Endothelial cell of umbilical vein (primary cell): Measurements from ENCODE around the gene EP400. TPM values are rescaled to one million over a fixed set of nuclear protein-coding genes. Genes with fewer than 3 reads are reported as not detected.

Experiments used
- BruUV-seq: library from RNA; stranded (reverse); fragments of 400-500 nt; replicated peaks from 2 replicates; lab custom pipeline; 2021; lab: Mats Ljungman, UMichigan
- CTCF ChIA-PET: fragments of 300-600, 350-600 bp; sonication (Branson Sonifier 250); formaldehyde crosslinking; loops from one replicate; lab custom pipeline; 2021; ENCODE audit warnings: antibody characterized with exemption, inconsistent platforms; lab: Charles Lee
- POLR2A ChIA-PET: fragments of 300-600, 350-600 bp; sonication (Branson Sonifier 250); formaldehyde crosslinking; loops from one replicate; lab custom pipeline; 2021; ENCODE audit warnings: antibody characterized with exemption, inconsistent platforms; lab: Charles Lee
- DNase-seq: peaks from one replicate; pipeline ENCODE4 v3.0.0-alpha.2; 2011; ENCODE audit warnings: low read depth, low spot score
- FAIRE-seq: peaks from 2 replicates; lab custom pipeline; 2011; peaks lifted over from hg19 to GRCh38; lab: Jason Lieb, UNC
- H2AFZ ChIP-seq: 2 replicates; pipeline ENCODE4 v1.6.0; 2012; ENCODE audit warnings: low read depth, low read length, control low read depth, inconsistent platforms
- H3K27ac ChIP-seq: 2 replicates; pipeline ENCODE4 v1.5.1; 2011; ENCODE audit warnings: low read depth, mild to moderate bottlenecking, control low read depth, low read length, moderate library complexity; ENCODE audit not compliant: insufficient read depth
- H3K27me3 ChIP-seq, 2 experiments: 2 replicates each; pipeline versions ENCODE4 v1.6.0 to v1.6.1; 2011; ENCODE audit warnings: low read length in 2 of 2, mixed read lengths in 1 of 2; ENCODE audit not compliant: control insufficient read depth in 2 of 2, insufficient read depth in 2 of 2
- H3K36me3 ChIP-seq, 2 experiments: 2 replicates in 1 of 2; 3 replicates in 1 of 2; pipeline ENCODE4 v1.5.1; 2011; ENCODE audit warnings: low read length in 2 of 2, mild to moderate bottlenecking in 1 of 2, moderate library complexity in 1 of 2; ENCODE audit not compliant: control insufficient read depth in 2 of 2, insufficient read depth in 2 of 2; ENCODE audit errors: extremely low read depth in 1 of 2
- H3K4me1 ChIP-seq: 3 replicates; pipeline ENCODE4 v1.5.1; 2011; ENCODE audit warnings: mild to moderate bottlenecking, low read length; ENCODE audit not compliant: control insufficient read depth, insufficient read depth; ENCODE audit errors: extremely low read depth
- H3K4me2 ChIP-seq: 2 replicates; pipeline ENCODE4 v1.6.1; 2011; ENCODE audit warnings: low read length, control low read depth, mixed read lengths; ENCODE audit not compliant: insufficient read depth
- H3K4me3 ChIP-seq, 3 experiments: fragments of 200-600 bp in 1 of 3; sonication (generic), shearing (Covaris generic) in 1 of 3; replicated peaks in 1 of 3; 2 replicates each; pipeline ENCODE4 v1.5.1; 2011 to 2016; ENCODE audit warnings: control low read depth in 3 of 3, low read length in 3 of 3, mild to moderate bottlenecking in 2 of 3, inconsistent platforms in 1 of 3, low read depth in 1 of 3, moderate library complexity in 1 of 3; ENCODE audit not compliant: insufficient read depth in 1 of 3
- H3K79me2 ChIP-seq: 2 replicates; pipeline ENCODE4 v1.6.0; 2012; ENCODE audit warnings: low read length, inconsistent platforms; ENCODE audit not compliant: control insufficient read depth, insufficient read depth
- H3K9ac ChIP-seq: replicated peaks from 2 replicates; pipeline ENCODE3; 2011; ENCODE audit warnings: low read length, control low read depth; ENCODE audit not compliant: insufficient read depth; ENCODE audit errors: extremely low read depth
- H3K9me1 ChIP-seq: replicated peaks from 3 replicates; pipeline ENCODE4 v1.6.0; 2011; ENCODE audit warnings: mild to moderate bottlenecking, low read length; ENCODE audit not compliant: control insufficient read depth, insufficient read depth; ENCODE audit errors: extremely low read depth
- H3K9me3 ChIP-seq: replicated peaks from 2 replicates; pipeline ENCODE4 v1.5.1; 2012; ENCODE audit warnings: low read length, inconsistent platforms; ENCODE audit not compliant: control insufficient read depth, insufficient read depth
- H4K20me1 ChIP-seq: replicated peaks from 2 replicates; pipeline ENCODE3; 2011; ENCODE audit warnings: mild to moderate bottlenecking, low read length; ENCODE audit not compliant: control insufficient read depth, insufficient read depth; ENCODE audit errors: extremely low read depth
- EZH2 ChIP-seq: IDR thresholded peaks from 2 replicates; pipeline ENCODE4 v1.6.1; 2012; ENCODE audit warnings: borderline replicate concordance, low read depth, mild to moderate bottlenecking, moderate library complexity, low read length, inconsistent platforms; ENCODE audit not compliant: severe bottlenecking
- FOS ChIP-seq: IDR thresholded peaks from 2 replicates; pipeline ENCODE4 v1.6.1; 2011; ENCODE audit warnings: mild to moderate bottlenecking, low read length, moderate library complexity, borderline replicate concordance; ENCODE audit not compliant: insufficient read depth
- GATA2 ChIP-seq: IDR thresholded peaks from 2 replicates; pipeline ENCODE4 v1.7.0; 2011; ENCODE audit warnings: low read depth, mild to moderate bottlenecking, moderate library complexity, mixed read lengths, low read length; ENCODE audit not compliant: insufficient read length, insufficient read depth
- JUN ChIP-seq: IDR thresholded peaks from 2 replicates; pipeline ENCODE4 v1.6.1; 2011; ENCODE audit warnings: borderline replicate concordance, low read depth; ENCODE audit not compliant: insufficient read length, insufficient read depth
- MYC ChIP-seq: IDR thresholded peaks from one replicate; pipeline ENCODE4 v1.6.1; 2011; ENCODE audit warnings: mild to moderate bottlenecking, low read depth, low read length
- POLR2A ChIP-seq: IDR thresholded peaks from 2 replicates; pipeline ENCODE4 v1.6.1; 2012; ENCODE audit warnings: low read depth, mild to moderate bottlenecking, control low read depth, low read length
- POLR2AphosphoS5 ChIP-seq: IDR thresholded peaks from 2 replicates; pipeline ENCODE4 v1.6.1; 2012; ENCODE audit warnings: low read depth, mild to moderate bottlenecking, control low read depth, low read length, moderate library complexity; ENCODE audit not compliant: insufficient read depth
- dilution Hi-C: fragments of 300-500 bp; cut with MboI; formaldehyde crosslinking; loops from one replicate; pipeline ENCODE4 v1.15.0; 2019; ENCODE audit warnings: low sequenced_read_pairs; ENCODE audit not compliant: extremely low pct_ligation_motif_present
- intact Hi-C: fragments of 100-400 bp; cut with micrococcal nuclease; formaldehyde crosslinking; loops from one replicate; pipeline ENCODE4 v1.10.0; 2022
- polyA plus RNA-seq, 4 experiments: library from polyadenylated mRNA; depleted of rRNA in 3 of 4; stranded (reverse) in 3 of 4; unstranded in 1 of 4; fragments of >200 nt; gene quantifications; 2 replicates each; pipeline versions ENCODE4 v1.2.1 to v1.2.3, GENCODE V29; 2011 to 2012; ENCODE audit warnings: missing spikeins in 1 of 4
- total RNA-seq: library from RNA; stranded (reverse); gene quantifications from 2 replicates; pipeline ENCODE4 v1.2.3, GENCODE V29; 2021
- TF ChIP-seq, protein P1 (sequence below): IDR thresholded peaks from 2 replicates; pipeline ENCODE4 v1.6.1; 2011; ENCODE audit not compliant: insufficient read depth, insufficient read length
- TF ChIP-seq, protein P2 (sequence below), 2 donors: IDR thresholded peaks; 1 replicate in 1 of 2; 2 replicates in 1 of 2; pipeline ENCODE4 v1.5.1; 2011; ENCODE audit warnings: low read length in 2 of 2, mild to moderate bottlenecking in 2 of 2, moderate library complexity in 2 of 2, control low read depth in 1 of 2, inconsistent platforms in 1 of 2, low read depth in 1 of 2; ENCODE audit not compliant: insufficient read depth in 1 of 2; ENCODE audit errors: extremely low read depth in 1 of 2

Gene EP400
- total and polyA plus RNA-seq, 2 donors (not counting 3 experiments of a cell fraction or from before 2014, with no cell fraction given), result 9.0 to 57.7 TPM

DNA sequence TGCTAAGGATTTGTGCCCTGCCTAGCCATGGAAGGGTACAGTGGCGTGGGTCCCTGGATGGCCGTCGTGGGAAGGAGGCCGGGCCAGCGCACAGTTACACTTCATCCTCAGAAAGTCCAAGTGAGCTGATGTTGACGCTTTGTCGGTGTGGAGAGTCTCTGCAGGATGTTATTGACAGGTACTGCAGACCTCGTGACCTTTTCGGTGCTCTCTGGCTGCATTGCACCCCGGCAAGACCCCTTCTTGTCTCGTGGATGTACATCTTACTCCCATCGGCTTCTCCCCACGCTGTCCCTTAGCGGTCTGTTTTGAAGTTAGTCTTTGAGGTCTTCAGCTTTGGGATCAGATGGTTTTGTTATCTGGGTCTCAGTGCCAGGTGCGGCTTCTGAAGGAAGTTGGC, 78.4 kb downstream of the EP400 start:
- Histone ChIP-seq H3K9me1 (no peaks in the 10 kb centered on the region), H3K27me3 (no peaks in the 10 kb centered on the region), H3K9ac (no peak overlapping the region), H3K4me3 (no peak overlapping the region), H3K4me1 (peaks cover 17% of the 10 kb centered on the region), H3K79me2 (peaks cover 3% of the 10 kb centered on the region), H3K27ac (no peak overlapping the region), H3K4me2 (no peak overlapping the region), H2AFZ (no peak overlapping the region), H3K36me3 (peaks cover 7 to 51% of the 10 kb centered on the region in 2 experiments), H4K20me1 (no peaks in the 10 kb centered on the region), H3K9me3 (no peaks in the 10 kb centered on the region)
- TF ChIP-seq POLR2AphosphoS5 (no peak), JUN (no peak), EZH2 (no peak), FOS (no peak), MYC (no peak), POLR2A (no peak), GATA2 (no peak)
- TF ChIP-seq, protein P1, sequence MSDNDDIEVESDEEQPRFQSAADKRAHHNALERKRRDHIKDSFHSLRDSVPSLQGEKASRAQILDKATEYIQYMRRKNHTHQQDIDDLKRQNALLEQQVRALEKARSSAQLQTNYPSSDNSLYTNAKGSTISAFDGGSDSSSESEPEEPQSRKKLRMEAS, result no peak
- TF ChIP-seq, protein P2, sequence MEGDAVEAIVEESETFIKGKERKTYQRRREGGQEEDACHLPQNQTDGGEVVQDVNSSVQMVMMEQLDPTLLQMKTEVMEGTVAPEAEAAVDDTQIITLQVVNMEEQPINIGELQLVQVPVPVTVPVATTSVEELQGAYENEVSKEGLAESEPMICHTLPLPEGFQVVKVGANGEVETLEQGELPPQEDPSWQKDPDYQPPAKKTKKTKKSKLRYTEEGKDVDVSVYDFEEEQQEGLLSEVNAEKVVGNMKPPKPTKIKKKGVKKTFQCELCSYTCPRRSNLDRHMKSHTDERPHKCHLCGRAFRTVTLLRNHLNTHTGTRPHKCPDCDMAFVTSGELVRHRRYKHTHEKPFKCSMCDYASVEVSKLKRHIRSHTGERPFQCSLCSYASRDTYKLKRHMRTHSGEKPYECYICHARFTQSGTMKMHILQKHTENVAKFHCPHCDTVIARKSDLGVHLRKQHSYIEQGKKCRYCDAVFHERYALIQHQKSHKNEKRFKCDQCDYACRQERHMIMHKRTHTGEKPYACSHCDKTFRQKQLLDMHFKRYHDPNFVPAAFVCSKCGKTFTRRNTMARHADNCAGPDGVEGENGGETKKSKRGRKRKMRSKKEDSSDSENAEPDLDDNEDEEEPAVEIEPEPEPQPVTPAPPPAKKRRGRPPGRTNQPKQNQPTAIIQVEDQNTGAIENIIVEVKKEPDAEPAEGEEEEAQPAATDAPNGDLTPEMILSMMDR (IDR thresholded peaks at IDR 0.05; ENCODE audit: extremely low read depth in 1 of 2, insufficient read depth in 1 of 2, low read depth in 1 of 2, low read length in 2 of 2), result no peak
- no TSS peak for BruUV-seq
- ChIA-PET POLR2A (no interaction called here), CTCF (interaction anchor here (1.0 kb wide), 1 partner anchor 10 kb away, joined by 3 read pairs; no protein-coding TSS in a partner anchor)
- dilution Hi-C loops (no loop called here), intact Hi-C loops (no loop called here)
- FAIRE-seq, result no peak
- no peak for DNase-seq
